CD4-positive, alpha-beta T cell (primary cell): ENCODE results near the gene COQ7. TPM values are rescaled to one million over a fixed set of nuclear protein-coding genes. Genes with fewer than 3 reads are reported as not detected.

Experiments used
- ATAC-seq: fragments of 200-7000 bp; cut with Tn5 transposase; one replicate; pipeline ENCODE4 v1.10.0; 2022; ENCODE audit warnings: mild to moderate bottlenecking; ENCODE audit not compliant: poor library complexity
- CTCF ChIA-PET: fragments of 350-600 bp; sonication (Branson Sonifier 250); formaldehyde crosslinking; loops from one replicate; lab custom pipeline; 2021; ENCODE audit warnings: antibody characterized with exemption, inconsistent platforms; lab: Charles Lee
- POLR2A ChIA-PET: fragments of 350-600 bp; sonication (Branson Sonifier 250); formaldehyde crosslinking; loops from one replicate; lab custom pipeline; 2021; ENCODE audit warnings: antibody characterized with exemption, inconsistent platforms; lab: Charles Lee
- DNase-seq, 14 experiments: peaks; one replicate each; pipeline ENCODE4 v3.0.0-alpha.2; 2013 to 2020; ENCODE audit warnings: mixed read lengths in 2 of 14
- H3K27ac ChIP-seq, 2 donors: one replicate each; pipeline versions ENCODE4 v1.5.1 to v1.7.0; 2013; ENCODE audit warnings: low read length in 2 of 2, low read depth in 1 of 2, mild to moderate bottlenecking in 1 of 2
- H3K27me3 ChIP-seq, 2 experiments: 1 replicate in 1 of 2; 2 replicates in 1 of 2; pipeline versions ENCODE4 v1.6.1 to v1.7.0; 2013; ENCODE audit warnings: low read length in 2 of 2, control low read depth in 1 of 2, mild to moderate bottlenecking in 1 of 2, moderate library complexity in 1 of 2; ENCODE audit not compliant: insufficient read depth in 2 of 2, control insufficient read depth in 1 of 2
- H3K36me3 ChIP-seq: one replicate; pipeline ENCODE4 v1.6.1; 2013; ENCODE audit warnings: low read length, control low read depth; ENCODE audit not compliant: insufficient read depth
- H3K4me1 ChIP-seq: one replicate; pipeline ENCODE4 v1.6.1; 2013; ENCODE audit warnings: low read length, control low read depth; ENCODE audit not compliant: insufficient read depth
- H3K4me3 ChIP-seq: one replicate; pipeline ENCODE4 v1.5.1; 2013; ENCODE audit warnings: mild to moderate bottlenecking, low read length, moderate library complexity
- H3K9me3 ChIP-seq, 2 experiments: 1 replicate in 1 of 2; 2 replicates in 1 of 2; pipeline versions ENCODE4 v1.6.1 to v1.7.0; 2013; ENCODE audit warnings: low read length in 2 of 2, mild to moderate bottlenecking in 2 of 2, control low read depth in 1 of 2, moderate library complexity in 1 of 2; ENCODE audit not compliant: control insufficient read depth in 1 of 2, insufficient read depth in 1 of 2
- H3K27ac Mint-ChIP-seq: one replicate; pipeline ENCODE4 v1.8.0; 2020; ENCODE audit warnings: mixed read lengths
- H3K27me3 Mint-ChIP-seq: one replicate; pipeline ENCODE4 v1.8.0; 2021; ENCODE audit warnings: mixed read lengths
- H3K36me3 Mint-ChIP-seq: one replicate; pipeline ENCODE4 v1.8.0; 2021; ENCODE audit warnings: low read depth, mixed read lengths
- H3K4me1 Mint-ChIP-seq: one replicate; pipeline ENCODE4 v1.8.0; 2021; ENCODE audit warnings: low read depth, mixed read lengths
- H3K4me3 Mint-ChIP-seq: one replicate; pipeline ENCODE4 v1.8.0; 2020; ENCODE audit warnings: mild to moderate bottlenecking, mixed read lengths
- H3K9me3 Mint-ChIP-seq: one replicate; pipeline ENCODE4 v1.8.0; 2020; ENCODE audit warnings: mixed read lengths
- CTCF ChIP-seq: fragments of 200-600 bp; IDR thresholded peaks from one replicate; pipeline ENCODE4 v1.8.0; 2022; ENCODE audit warnings: antibody characterized with exemption, mild to moderate bottlenecking
- intact Hi-C, 2 experiments: fragments of 100-400 bp; cut with DNase I in 1 of 2; cut with micrococcal nuclease in 1 of 2; formaldehyde crosslinking; loops; one replicate each; pipeline versions ENCODE4 v1.15.1 to v1.9.0; 2023 to 2025; cut with DNase I, micrococcal nuclease
- total RNA-seq, 174 experiments: library from RNA in 2 of 174; stranded (reverse) in 2 of 174; gene quantifications; one replicate each; pipeline ENCODE4 v1.2.3 and lab custom pipeline; 2021 to 2026

COQ7 gene
- total RNA-seq, 2 experiments from 2014 or later: 7.9 to 9.1 TPM

DNA sequence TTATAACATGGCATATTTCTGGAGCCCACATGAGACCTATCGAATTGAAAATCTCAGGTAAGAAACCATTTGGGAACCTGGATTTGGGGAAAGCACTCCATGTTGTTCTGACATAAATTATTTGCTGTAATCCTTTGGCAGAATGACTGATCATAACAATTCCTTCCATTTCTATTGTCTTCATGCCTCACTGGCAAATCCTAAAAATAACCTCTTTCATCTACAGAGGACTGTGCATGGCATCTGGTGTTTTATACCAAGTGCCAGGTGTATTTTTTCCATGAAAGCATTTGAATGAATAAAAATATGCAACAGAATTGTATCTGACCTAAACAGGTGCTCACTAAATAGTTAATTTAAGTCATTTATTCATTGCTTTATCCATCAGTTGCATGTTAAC, 33.7 kb upstream of the COQ7 start:
- ChIA-PET CTCF (no interaction called here), POLR2A (no interaction called here)
- no peak overlapping the region for H3K4me3 Mint-ChIP-seq
- H3K27me3 Mint-ChIP-seq: peaks cover 4% of the 10 kb centered on the region
- H3K9me3 Mint-ChIP-seq: no peaks in the 10 kb centered on the region
- H3K4me3 ChIP-seq: no peak overlapping the region
- DNase-seq: no peak
- no peaks in the 10 kb centered on the region for H3K36me3 Mint-ChIP-seq
- no peaks in the 10 kb centered on the region for H3K4me1 ChIP-seq
- no peak for ATAC-seq
- no peak overlapping the region for H3K27ac ChIP-seq
- H3K27ac Mint-ChIP-seq: no peak overlapping the region
- H3K4me1 Mint-ChIP-seq: no peaks in the 10 kb centered on the region
- H3K27me3 ChIP-seq: peaks cover 0 to 2% of the 10 kb centered on the region in 2 experiments
- peaks cover 0 to 5% of the 10 kb centered on the region in 2 experiments for H3K9me3 ChIP-seq
- intact Hi-C loops: no loop called here
- TF ChIP-seq CTCF: no peak
- no peaks in the 10 kb centered on the region for H3K36me3 ChIP-seq

DNA sequence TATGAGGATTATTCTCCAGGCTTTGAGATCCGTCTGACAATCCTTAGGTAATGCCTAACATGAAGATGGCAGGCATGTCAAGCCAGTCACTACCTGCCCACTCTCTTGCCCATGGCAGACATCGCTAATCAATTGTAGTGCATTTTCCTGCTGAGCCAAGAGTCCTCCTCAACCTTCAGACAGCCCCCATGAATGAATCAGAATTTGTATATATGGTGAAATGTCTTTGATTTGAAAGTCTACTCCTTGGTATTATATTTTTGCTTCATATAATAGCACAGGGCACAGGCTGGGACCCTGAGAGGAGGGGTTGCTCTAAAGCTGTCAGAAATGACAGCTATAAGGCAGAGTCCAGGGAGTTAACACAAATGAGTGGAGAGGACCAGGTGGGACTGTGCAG, 27.0 kb upstream of the COQ7 start:
- Mint-ChIP-seq H3K9me3 (no peaks in the 10 kb centered on the region), H3K36me3 (no peaks in the 10 kb centered on the region), H3K4me1 (no peaks in the 10 kb centered on the region), H3K27ac (no peak overlapping the region), H3K27me3 (peaks cover 4% of the 10 kb centered on the region), H3K4me3 (no peak overlapping the region)
- no peak for DNase-seq
- Histone ChIP-seq H3K27me3 (no peaks in the 10 kb centered on the region), H3K27ac (no peak overlapping the region), H3K4me1 (no peaks in the 10 kb centered on the region), H3K36me3 (no peaks in the 10 kb centered on the region), H3K4me3 (no peak overlapping the region), H3K9me3 (peaks cover 0 to 5% of the 10 kb centered on the region in 2 experiments)
- CTCF ChIA-PET: interaction anchor here (0.6 kb wide), 1 partner anchor 13 kb away, joined by 3 read pairs; no protein-coding TSS in a partner anchor
- no peak for ATAC-seq
- POLR2A ChIA-PET: no interaction called here
- intact Hi-C loops: no loop called here
- no peak for TF ChIP-seq CTCF

DNA sequence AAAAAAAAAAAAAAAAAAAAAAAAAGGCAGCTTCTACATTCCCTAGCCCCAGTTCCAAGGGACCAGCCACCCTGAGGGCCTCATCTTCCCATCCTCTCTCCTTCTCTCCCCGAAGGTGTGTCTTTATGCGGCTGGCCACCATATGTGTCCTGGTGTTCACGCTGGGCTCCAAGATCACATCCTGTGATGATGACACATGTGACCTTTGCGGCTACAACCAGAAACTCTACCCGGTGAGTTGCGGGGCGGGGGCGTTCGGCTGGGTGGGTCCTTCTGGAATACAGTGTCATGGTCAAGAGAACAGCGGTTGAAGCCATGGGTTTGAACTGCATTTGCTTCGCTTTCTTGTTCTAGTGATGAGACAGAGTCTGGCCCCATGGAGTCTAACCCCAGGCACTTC, 22.6 kb upstream of the COQ7 start:
- H3K27me3 ChIP-seq: no peaks in the 10 kb centered on the region
- no peak for DNase-seq
- H3K36me3 ChIP-seq: no peaks in the 10 kb centered on the region
- Mint-ChIP-seq H3K36me3 (no peaks in the 10 kb centered on the region), H3K9me3 (no peaks in the 10 kb centered on the region), H3K27ac (no peak overlapping the region), H3K4me3 (no peak overlapping the region), H3K4me1 (no peaks in the 10 kb centered on the region), H3K27me3 (peaks cover 4% of the 10 kb centered on the region)
- ChIA-PET CTCF (no interaction called here), POLR2A (no interaction called here)
- no peak for ATAC-seq
- intact Hi-C loops: loop anchor here in 1 of 2 experiments (5.0 kb wide), 1 partner anchor 47 kb away; no protein-coding TSS in a partner anchor
- no peak overlapping the region for H3K4me3 ChIP-seq
- no peaks in the 10 kb centered on the region for H3K9me3 ChIP-seq
- no peaks in the 10 kb centered on the region for H3K4me1 ChIP-seq
- TF ChIP-seq CTCF: no peak
- H3K27ac ChIP-seq: no peak overlapping the region
